SIG-M5 treated with dmso at 0.1 percent for 504 hours (cell line): ENCODE measurements around the gene SULT2A1.
"Not testable (repeated sequence)": the region's sequence is repeated elsewhere in the genome, so short reads cannot be mapped to it uniquely, and the experiment has no call there.

ENCODE experiments used
- DNase-seq: peaks from one replicate; lab custom pipeline; 2025; ENCODE audit not compliant: unreplicated experiment; lab: John Stamatoyannopoulos, UW

Gene SULT2A1

DNA sequence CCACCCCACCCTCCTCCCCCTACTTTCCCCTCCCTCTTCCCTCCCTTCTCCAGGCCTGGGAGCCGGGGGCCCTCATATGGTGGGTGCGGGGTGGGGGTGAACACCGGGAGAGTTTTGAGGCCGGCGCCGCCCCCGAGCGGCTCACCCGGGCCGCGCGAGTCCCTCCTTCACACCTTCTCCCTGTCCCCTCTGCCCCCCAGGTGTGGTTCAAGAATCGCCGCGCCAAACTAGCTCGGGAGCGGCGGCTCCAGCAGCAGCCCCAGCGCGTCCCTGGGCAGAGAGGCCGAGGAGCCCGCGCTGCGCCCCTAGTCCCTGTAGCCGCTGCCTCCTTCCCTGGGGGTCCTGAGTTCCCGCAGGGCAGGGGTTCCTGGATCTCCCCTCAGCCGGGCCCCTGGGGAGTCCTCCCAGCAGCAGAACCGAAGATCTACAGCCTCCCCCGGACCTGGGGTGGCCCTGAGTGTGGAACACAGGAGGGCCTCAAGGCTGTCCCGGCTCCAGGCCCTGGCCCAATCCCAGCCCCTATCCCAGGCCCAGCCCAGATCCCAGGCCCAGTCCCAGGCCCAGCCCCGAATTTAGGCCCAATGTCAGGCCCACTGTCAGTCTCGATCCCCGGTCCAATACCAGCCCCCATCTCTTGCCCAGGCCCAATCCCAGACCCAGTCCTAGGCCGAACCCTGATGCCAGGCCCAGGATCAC, 25.4 kb downstream of the SULT2A1 start:
- DNase-seq, result no peak

- DNase-seq, result not testable (repeated sequence)
Observed at GRCh38 chr19:47859838-47860237, 26.3 kb downstream of the SULT2A1 start.

DNA sequence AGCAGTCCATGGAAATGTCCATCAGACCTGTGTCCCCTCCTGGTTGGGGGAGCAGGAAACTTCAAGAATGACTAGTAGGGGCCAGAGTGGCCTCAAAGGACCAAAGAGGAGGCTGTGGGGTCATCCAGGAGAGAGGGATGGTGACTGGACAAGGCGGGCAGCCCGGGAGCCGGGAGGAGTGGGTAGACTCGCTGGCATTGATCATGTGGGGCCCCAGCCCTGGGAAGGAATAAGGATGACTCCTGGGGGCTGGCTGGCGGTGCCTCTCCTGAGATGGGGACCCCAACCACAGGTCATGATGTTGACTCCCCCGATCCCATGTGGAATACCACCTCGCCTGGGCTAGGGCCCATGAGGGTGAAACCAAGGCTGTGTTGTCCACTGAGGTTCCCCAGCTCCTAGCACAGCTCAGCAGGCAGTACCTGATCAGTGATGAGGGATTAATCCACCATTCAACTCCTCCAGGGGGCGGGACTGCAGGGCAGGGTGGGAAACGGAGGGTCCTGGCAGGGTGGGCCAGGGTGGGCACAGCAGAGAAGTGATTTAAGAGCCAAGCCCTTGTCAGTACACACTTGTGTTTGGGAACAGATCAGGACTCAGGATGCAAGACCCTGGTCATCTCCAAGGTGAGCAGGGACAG, 27.3 kb downstream of the SULT2A1 start, which contains the start of gene TPRX2:
TPRX2 (plus strand) TSS at position 590 of the 640 bp plus-strand sequence; CDS start at position 602, 12 bp downstream.
- DNase-seq, result not testable (repeated sequence)

DNA sequence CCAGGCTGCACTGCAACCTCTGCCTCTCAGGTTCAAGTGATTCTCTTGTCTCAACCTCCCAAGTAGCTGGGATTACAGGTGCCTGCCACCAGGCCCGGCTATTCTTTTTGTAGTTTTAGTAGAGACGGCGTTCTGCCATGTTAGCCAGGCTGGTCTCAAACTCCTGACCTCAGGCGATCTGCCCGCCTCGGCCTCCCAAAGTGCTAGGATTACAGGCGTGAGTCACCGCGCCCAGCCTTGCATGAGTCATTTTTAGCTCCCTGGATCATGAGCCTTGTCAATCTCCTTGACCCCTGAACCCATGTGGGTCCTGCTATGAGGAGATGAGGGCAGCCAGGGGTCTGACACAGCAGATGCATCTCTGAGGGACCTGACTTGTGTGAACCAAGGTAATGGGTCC, 27.9 kb downstream of the SULT2A1 start:
- not testable (repeated sequence) for DNase-seq

GRCh38 chr19:47854459-47854858, 31.7 kb downstream of the SULT2A1 start:
- no peak for DNase-seq

- no peak for DNase-seq
Observed at GRCh38 chr19:47853003-47853402, 33.1 kb downstream of the SULT2A1 start.

DNA sequence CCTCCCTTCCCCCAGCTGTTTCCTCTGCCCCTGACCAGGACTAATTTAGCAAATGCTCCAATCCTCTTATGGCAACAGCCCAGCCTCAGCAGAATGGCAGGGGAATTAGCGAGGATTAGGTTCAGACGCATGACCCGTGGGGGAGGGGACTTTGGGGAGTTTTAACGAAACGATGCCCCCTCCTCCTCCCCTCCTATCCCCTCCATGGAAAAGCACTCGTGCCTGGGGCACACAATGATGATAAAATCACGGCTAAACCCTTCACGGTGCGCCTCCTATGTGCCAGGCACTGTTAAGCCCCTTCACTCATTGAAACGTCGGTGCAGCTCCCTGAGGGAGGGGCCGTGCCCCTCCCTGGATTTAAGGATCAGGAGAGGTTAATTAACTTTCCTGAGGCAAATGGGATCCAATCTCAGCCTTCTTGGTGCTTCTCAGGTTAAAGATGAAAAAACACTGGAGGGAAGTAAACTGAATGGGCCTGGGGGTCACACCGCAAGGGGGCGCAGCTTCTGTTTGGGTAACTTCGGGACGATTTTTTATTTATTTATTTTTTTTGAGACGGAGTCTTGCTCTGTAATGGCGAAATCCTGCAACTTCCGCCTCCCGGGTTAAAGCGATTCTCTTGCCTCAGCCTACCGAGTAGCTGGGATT, 37.2 kb downstream of the SULT2A1 start:
- peak; percentile 25 for DNase-seq

- no peak for DNase-seq
Observed at GRCh38 chr19:47848425-47848822, 37.7 kb downstream of the SULT2A1 start.

- no peak for DNase-seq
Observed at GRCh38 chr19:47842941-47843340, 43.2 kb downstream of the SULT2A1 start.

DNA sequence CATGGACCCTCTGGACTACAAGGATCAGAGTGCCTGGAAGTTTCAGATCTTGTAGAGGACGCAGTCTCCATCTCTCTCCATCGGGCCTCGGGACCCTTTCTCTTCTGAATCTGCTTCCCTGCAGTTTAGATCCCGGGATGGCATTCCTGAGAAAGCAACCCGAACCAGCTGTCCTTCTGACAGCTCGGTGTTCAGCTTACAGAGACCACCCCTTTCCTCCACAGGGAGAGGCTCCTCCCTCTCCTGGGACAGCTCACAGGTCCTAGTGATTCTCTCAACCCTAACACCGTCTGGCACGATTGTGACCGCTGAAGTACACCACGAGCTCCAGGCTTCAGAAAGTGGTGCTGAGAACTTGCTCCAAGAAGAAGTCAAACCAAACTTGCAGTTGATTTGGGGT, 46.2 kb downstream of the SULT2A1 start:
- no peak for DNase-seq

DNA sequence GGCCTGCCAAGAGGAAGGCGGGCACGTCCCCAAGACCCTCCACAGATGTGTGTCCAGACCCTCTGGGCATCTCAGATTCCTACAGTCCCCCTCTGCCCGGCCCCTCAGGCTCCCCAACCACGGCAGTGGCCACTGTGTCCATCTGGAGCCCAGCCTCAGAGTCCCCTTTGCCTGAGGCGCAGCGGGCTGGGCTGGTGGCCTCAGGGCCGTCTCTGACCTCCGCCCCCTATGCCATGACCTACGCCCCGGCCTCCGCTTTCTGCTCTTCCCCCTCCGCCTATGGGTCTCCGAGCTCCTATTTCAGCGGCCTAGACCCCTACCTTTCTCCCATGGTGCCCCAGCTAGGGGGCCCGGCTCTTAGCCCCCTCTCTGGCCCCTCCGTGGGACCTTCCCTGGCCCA, 46.7 kb downstream of the SULT2A1 start:
- DNase-seq, result no peak

- no peak for DNase-seq
Observed at GRCh38 chr19:47836038-47836437, 50.1 kb downstream of the SULT2A1 start.

- DNase-seq, result no peak
Observed at GRCh38 chr19:47832723-47833122, 53.4 kb downstream of the SULT2A1 start.

- DNase-seq, result no peak
Observed at GRCh38 chr19:47826800-47827199, 59.3 kb downstream of the SULT2A1 start.

DNA sequence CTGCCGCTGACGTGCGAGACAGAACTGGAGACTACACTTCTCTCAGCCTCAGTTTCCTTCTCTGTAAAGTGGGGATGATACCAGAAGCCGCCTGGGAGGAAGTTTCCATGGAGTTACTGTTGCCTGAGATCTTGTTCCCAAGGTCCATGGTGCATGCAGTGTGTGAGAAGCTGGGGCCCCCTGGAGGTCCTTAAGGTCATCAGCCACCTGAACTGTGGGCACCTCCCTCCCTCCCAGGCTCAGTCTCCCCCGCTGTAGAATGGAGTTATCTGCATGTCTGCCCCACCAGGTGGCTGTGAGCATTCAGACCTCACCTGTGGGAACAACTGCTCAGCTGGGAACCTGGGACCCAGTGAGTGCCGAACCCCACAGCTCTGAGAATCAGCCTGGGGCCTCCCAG, 61.7 kb downstream of the SULT2A1 start:
- no peak for DNase-seq

GRCh38 chr19:47821460-47822020, 64.6 kb downstream of the SULT2A1 start, which contains the start of gene CRX:
Gene CRX (plus strand): TSS chr19:47821937. CDS start chr19:47834444, 12,507 bp downstream.
- no peak for DNase-seq
